SK-N-SH (cell line): ENCODE measurements around the gene NIPAL4. TPM values are rescaled to one million over a fixed set of nuclear protein-coding genes. Genes with fewer than 3 reads are reported as not detected.

Source experiments
- CTCF ChIA-PET: fragments of 300-600, 350-600 bp; formaldehyde crosslinking; extraction: SDS; loops from one replicate; lab custom pipeline; 2021; lab: Yijun Ruan, JAX
- POLR2A ChIA-PET: fragments of 350-600 bp; sonication (Branson Sonifier 250); formaldehyde crosslinking; extraction: SDS; loops from one replicate; lab custom pipeline; 2020; ENCODE audit warnings: antibody characterized with exemption, inconsistent platforms; lab: Yijun Ruan, JAX
- DNase-seq: peaks from one replicate; pipeline ENCODE4 v3.0.0; 2012
- H2AFZ ChIP-seq: fragments of 200-600 bp; sonication (generic); 2 replicates; pipeline ENCODE4 v1.8.1; 2016; ENCODE audit warnings: antibody characterized with exemption, mild to moderate bottlenecking, low read depth
- H3F3A ChIP-seq: fragments of 200-600 bp; sonication (generic); replicated peaks from 2 replicates; pipeline ENCODE3; 2016; ENCODE audit warnings: antibody characterized with exemption, mild to moderate bottlenecking; ENCODE audit not compliant: insufficient read depth
- H3K27ac ChIP-seq, 2 experiments: fragments of 200-500 bp in 1 of 2; fragments of 200-600 bp in 1 of 2; sonication (Bioruptor generic) in 1 of 2; sonication (generic), shearing (Covaris generic) in 1 of 2; 2 replicates each; pipeline versions ENCODE4 v1.5.1 to v1.6.1; 2014 to 2016; ENCODE audit warnings: low read depth in 2 of 2, inconsistent platforms in 1 of 2, low read length in 1 of 2, mild to moderate bottlenecking in 1 of 2, mixed read lengths in 1 of 2
- H3K27me3 ChIP-seq: fragments of 200-600 bp; sonication (generic), shearing (Covaris generic); 2 replicates; pipeline ENCODE4 v1.6.1; 2016; ENCODE audit warnings: mixed run types; ENCODE audit not compliant: insufficient read depth
- H3K36me3 ChIP-seq, 2 experiments: fragments of 200-500 bp in 1 of 2; fragments of 200-600 bp in 1 of 2; sonication (Bioruptor generic) in 1 of 2; sonication (generic) in 1 of 2; replicated peaks in 1 of 2; 2 replicates each; pipeline versions ENCODE3 to v1.5.1; 2014 to 2016; ENCODE audit warnings: low read length in 1 of 2, mild to moderate bottlenecking in 1 of 2; ENCODE audit not compliant: insufficient read depth in 2 of 2, control insufficient read depth in 1 of 2
- H3K4me1 ChIP-seq, 2 experiments: fragments of 200-500 bp in 1 of 2; fragments of 200-600 bp in 1 of 2; sonication (Bioruptor generic) in 1 of 2; sonication (generic), shearing (Covaris generic) in 1 of 2; 2 replicates each; pipeline versions ENCODE4 v1.5.1 to v1.6.1; 2014 to 2016; ENCODE audit warnings: low read depth in 1 of 2, low read length in 1 of 2, mixed run types in 1 of 2; ENCODE audit not compliant: insufficient read depth in 2 of 2, control insufficient read depth in 1 of 2
- H3K4me2 ChIP-seq: fragments of 200-600 bp; sonication (generic), shearing (Covaris generic); 2 replicates; pipeline ENCODE4 v1.6.1; 2017; ENCODE audit warnings: mixed run types
- H3K4me3 ChIP-seq, 2 experiments: fragments of 200-500 bp in 1 of 2; fragments of 200-600 bp in 1 of 2; sonication (Bioruptor generic) in 1 of 2; sonication (generic), shearing (Covaris generic) in 1 of 2; 2 replicates each; pipeline versions ENCODE4 v1.5.1 to v1.8.1; 2014 to 2016; ENCODE audit warnings: low read depth in 2 of 2, inconsistent platforms in 1 of 2, low read length in 1 of 2, mild to moderate bottlenecking in 1 of 2, mixed read lengths in 1 of 2, moderate library complexity in 1 of 2
- H3K79me2 ChIP-seq: fragments of 200-600 bp; sonication (generic); 2 replicates; pipeline ENCODE4 v1.8.1; 2017; ENCODE audit warnings: mild to moderate bottlenecking; ENCODE audit not compliant: insufficient read depth
- H3K9ac ChIP-seq: fragments of 200-600 bp; sonication (generic); 2 replicates; pipeline ENCODE4 v1.6.1; 2017; ENCODE audit warnings: mixed run types
- H3K9me2 ChIP-seq: fragments of 200-600 bp; sonication (generic); 2 replicates; pipeline ENCODE4 v1.6.1; 2017; ENCODE audit warnings: mixed run types
- H3K9me3 ChIP-seq: fragments of 200-600 bp; sonication (generic); 2 replicates; pipeline ENCODE4 v1.6.1; 2017; ENCODE audit warnings: mixed run types, mild to moderate bottlenecking, moderate library complexity
- H4K20me1 ChIP-seq: fragments of 200-600 bp; sonication (generic); 2 replicates; pipeline ENCODE4 v1.6.1; 2017; ENCODE audit warnings: mild to moderate bottlenecking, mixed run types; ENCODE audit not compliant: insufficient read depth
- EZH2phosphoT487 ChIP-seq: fragments of 200-600 bp; sonication (generic); IDR thresholded peaks from 2 replicates; pipeline ENCODE4 v1.6.1; 2017; ENCODE audit warnings: low read depth, mixed run types, mild to moderate bottlenecking, antibody characterized with exemption, moderate library complexity, borderline replicate concordance
- FOSL2 ChIP-seq: IDR thresholded peaks from 2 replicates; pipeline ENCODE4 v1.4.0; 2012; ENCODE audit warnings: low read depth, mild to moderate bottlenecking, moderate library complexity, borderline replicate concordance
- FOXJ3 ChIP-seq: sonication (generic); formaldehyde crosslinking; IDR thresholded peaks from 2 replicates; pipeline ENCODE4 v1.5.1; 2020; ENCODE audit warnings: mild to moderate bottlenecking, missing genetic modification reagents
- FOXM1 ChIP-seq: IDR thresholded peaks from 2 replicates; pipeline ENCODE4 v1.4.0; 2012; ENCODE audit warnings: low read depth, mild to moderate bottlenecking
- GABPA ChIP-seq: IDR thresholded peaks from 2 replicates; pipeline ENCODE4 v1.4.0; 2012; ENCODE audit warnings: low read depth, mild to moderate bottlenecking
- JUND ChIP-seq: IDR thresholded peaks from 2 replicates; pipeline ENCODE4 v1.4.0; 2012
- POLR2AphosphoS5 ChIP-seq: IDR thresholded peaks from 2 replicates; pipeline ENCODE4 v1.6.1; 2012; ENCODE audit warnings: low read depth, low read length
- RCOR1 ChIP-seq: fragments of 150-350 bp; IDR thresholded peaks from 2 replicates; pipeline ENCODE4 v1.6.1; 2017; ENCODE audit warnings: antibody characterized with exemption, low read length
- RFX5 ChIP-seq: IDR thresholded peaks from 2 replicates; pipeline ENCODE4 v1.6.1; 2012; ENCODE audit warnings: mild to moderate bottlenecking, improper control_type of control experiment, low read length
- RXRA ChIP-seq: IDR thresholded peaks from 2 replicates; pipeline ENCODE4 v1.4.0; 2012; ENCODE audit warnings: low read depth, mild to moderate bottlenecking, borderline replicate concordance
- SIN3A ChIP-seq: IDR thresholded peaks from 2 replicates; pipeline ENCODE4 v1.6.1; 2012; ENCODE audit warnings: low read depth, mild to moderate bottlenecking, low read length, moderate library complexity, borderline replicate concordance
- TAF1 ChIP-seq: IDR thresholded peaks from 2 replicates; pipeline ENCODE4 v1.6.1; 2012; ENCODE audit warnings: low read depth, mild to moderate bottlenecking, low read length, moderate library complexity, borderline replicate concordance
- TCF12 ChIP-seq: IDR thresholded peaks from 2 replicates; pipeline ENCODE4 v1.4.0; 2012
- TEAD4 ChIP-seq: IDR thresholded peaks from 2 replicates; pipeline ENCODE4 v1.4.0; 2012; ENCODE audit warnings: mild to moderate bottlenecking, borderline replicate concordance; ENCODE audit not compliant: insufficient read depth
- YY1 ChIP-seq: IDR thresholded peaks from 2 replicates; pipeline ENCODE4 v1.4.0; 2012; ENCODE audit warnings: low read depth, mild to moderate bottlenecking
- ZBTB33 ChIP-seq: IDR thresholded peaks from 2 replicates; pipeline ENCODE4 v1.4.0; 2012; ENCODE audit warnings: low read depth, borderline replicate concordance
- WGBS: methylation state at CpG from one replicate; pipeline ENCODE4 v1.1.6; 2017; ENCODE audit warnings: low lambda C conversion rate; 5-methylcytosine and 5-hydroxymethylcytosine counted together
- polyA plus RNA-seq, 3 experiments: library from polyadenylated mRNA; depleted of rRNA; stranded (reverse); fragments of >200 nt; gene quantifications; 2 replicates each; pipeline ENCODE4 v1.2.3, GENCODE V29; 2012
- TF ChIP-seq, protein P1 (sequence below): IDR thresholded peaks from 2 replicates; pipeline ENCODE4 v1.4.0; 2012; ENCODE audit warnings: low read depth, borderline replicate concordance
- TF ChIP-seq, protein P2 (sequence below): fragments of 150-350 bp; IDR thresholded peaks from 2 replicates; pipeline ENCODE4 v1.6.1; 2017; ENCODE audit warnings: antibody characterized with exemption, low read length, low read depth, borderline replicate concordance

Gene NIPAL4
- polyA plus RNA-seq, 1 of the 3 experiments (the other 2 are of a cell fraction), result 2.3 TPM

DNA sequence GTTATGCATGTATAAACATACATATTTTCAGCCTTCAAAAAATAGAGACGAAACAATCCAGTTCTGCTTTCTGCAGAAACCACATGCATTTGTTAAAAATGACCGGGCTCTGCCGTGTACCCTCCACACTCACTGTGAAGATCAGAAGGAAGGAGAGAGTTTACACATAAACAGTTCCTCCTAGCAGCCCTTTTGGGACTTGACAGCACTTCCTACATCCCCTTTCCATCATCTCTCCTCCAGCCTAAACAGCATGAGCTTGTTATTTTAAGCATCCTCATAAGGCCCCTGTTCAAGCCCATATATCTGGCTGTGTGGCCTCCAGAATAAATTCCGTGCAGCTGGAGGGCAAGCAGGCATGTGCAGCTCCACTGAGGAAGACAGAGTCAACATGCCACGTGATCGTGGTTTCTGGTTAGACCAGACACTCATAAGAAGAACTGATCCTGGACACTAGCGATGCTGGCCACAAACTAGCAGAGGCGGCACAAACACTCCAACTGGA is 42.2 kb downstream of the NIPAL4 start:
- H3K27ac ChIP-seq, result no peak overlapping the region

DNA sequence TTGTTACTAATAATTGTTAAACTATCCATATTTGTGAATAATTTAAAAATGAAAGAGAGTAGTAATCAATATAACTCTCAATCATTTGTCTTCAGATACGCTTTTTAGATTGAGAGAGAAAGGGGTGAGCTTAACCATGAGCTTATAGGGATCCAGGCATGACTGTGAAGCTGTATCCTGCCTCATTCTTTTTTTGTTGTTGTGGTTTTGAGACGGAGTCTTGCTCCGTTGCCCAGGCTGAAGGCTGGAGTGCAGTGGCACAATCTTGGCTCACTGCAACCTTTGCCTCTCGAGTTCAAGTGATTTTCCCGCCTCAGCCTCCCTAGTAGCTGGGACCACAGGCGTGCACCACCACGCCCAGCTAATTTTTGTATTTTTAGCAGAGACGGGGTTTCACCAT is 44.0 kb downstream of the NIPAL4 start:
- Histone ChIP-seq H3K27ac (no peak overlapping the region), H3K9ac (no peak overlapping the region), H4K20me1 (no peaks in the 10 kb centered on the region; the same call in 1 of the 2 replicates), H3F3A (peaks cover 6% of the 10 kb centered on the region), H3K79me2 (peaks cover 83% of the 10 kb centered on the region), H2AFZ (no peak overlapping the region), H3K4me3 (no peak overlapping the region), H3K9me2 (no peaks in the 10 kb centered on the region), H3K4me1 (peaks cover 0 to 3% of the 10 kb centered on the region in 2 experiments; a peak in 1 of 4 replicates), H3K27me3 (no peaks in the 10 kb centered on the region), H3K9me3 (no peaks in the 10 kb centered on the region), H3K4me2 (no peak overlapping the region), H3K36me3 (peaks cover 58 to 83% of the 10 kb centered on the region in 2 experiments)
- ChIA-PET CTCF (no interaction called here), POLR2A (no interaction called here)
- no peak for DNase-seq
- WGBS, result 82% methylated on average over 8 of the region's 8 CpGs
- no peak for TF ChIP-seq TAF1
- TF ChIP-seq EZH2phosphoT487, result no peak
- TF ChIP-seq FOXM1, result no peak
- no peak for TF ChIP-seq RXRA

More for the DNA sequence above, 42.2 kb downstream of the NIPAL4 start:
- Histone ChIP-seq H3K9ac (no peak overlapping the region), H3K4me3 (no peak overlapping the region), H3K36me3 (peaks cover 52 to 81% of the 10 kb centered on the region in 2 experiments), H3K4me2 (no peak overlapping the region), H2AFZ (no peak overlapping the region), H3K79me2 (peaks cover 66% of the 10 kb centered on the region), H3K9me3 (no peaks in the 10 kb centered on the region), H3K27me3 (no peaks in the 10 kb centered on the region), H3K9me2 (no peaks in the 10 kb centered on the region), H3F3A (peaks cover 6% of the 10 kb centered on the region), H4K20me1 (no peaks in the 10 kb centered on the region; the same call in 1 of the 2 replicates), H3K4me1 (peaks cover 0 to 14% of the 10 kb centered on the region in 2 experiments; a peak in 1 of 4 replicates)
- ChIA-PET POLR2A (no interaction called here), CTCF (no interaction called here)
- DNase-seq, result no peak
- TF ChIP-seq JUND (no peak), FOXM1 (no peak), TEAD4 (no peak), RCOR1 (no peak), TCF12 (no peak), FOXJ3 (CRISPR knock-in tag) (no peak)
- TF ChIP-seq, protein P1, sequence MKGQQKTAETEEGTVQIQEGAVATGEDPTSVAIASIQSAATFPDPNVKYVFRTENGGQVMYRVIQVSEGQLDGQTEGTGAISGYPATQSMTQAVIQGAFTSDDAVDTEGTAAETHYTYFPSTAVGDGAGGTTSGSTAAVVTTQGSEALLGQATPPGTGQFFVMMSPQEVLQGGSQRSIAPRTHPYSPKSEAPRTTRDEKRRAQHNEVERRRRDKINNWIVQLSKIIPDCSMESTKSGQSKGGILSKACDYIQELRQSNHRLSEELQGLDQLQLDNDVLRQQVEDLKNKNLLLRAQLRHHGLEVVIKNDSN, result no peak
- WGBS, result 91% methylated on average over 8 of the region's 8 CpGs

DNA sequence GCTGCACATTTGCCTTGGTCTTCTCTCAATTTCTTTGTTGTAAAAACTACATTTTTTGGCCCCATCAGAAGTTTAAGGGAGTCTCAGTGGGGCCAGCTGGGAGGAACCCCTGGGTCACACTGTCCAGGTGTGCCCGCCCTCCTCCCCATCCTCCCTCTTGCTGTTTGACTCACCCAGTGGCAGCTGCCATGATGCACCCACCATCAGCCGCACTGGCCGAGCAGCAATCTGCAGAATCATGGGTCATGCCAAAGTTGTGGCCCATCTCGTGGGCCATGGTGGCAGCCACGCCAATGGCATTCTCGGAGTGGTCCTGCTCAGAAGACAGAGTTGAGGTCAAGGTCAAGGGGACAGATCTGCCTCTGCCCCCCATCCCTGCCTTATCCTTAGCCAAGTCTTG is 45.5 kb downstream of the NIPAL4 start:
- no peak overlapping the region for H3K4me2 ChIP-seq
- no peak overlapping the region for H2AFZ ChIP-seq
- peaks cover 2% of the 10 kb centered on the region for H3F3A ChIP-seq
- H3K9me3 ChIP-seq, result no peaks in the 10 kb centered on the region
- no peaks in the 10 kb centered on the region; the same call in 1 of the 2 replicates for H4K20me1 ChIP-seq
- no peaks in the 10 kb centered on the region for H3K27me3 ChIP-seq
- no peaks in the 10 kb centered on the region; a peak in 1 of 4 replicates for H3K4me1 ChIP-seq
- POLR2A ChIA-PET, result no interaction called here
- H3K79me2 ChIP-seq, result peaks cover 91% of the 10 kb centered on the region
- DNase-seq, result no peak
- CTCF ChIA-PET, result no interaction called here
- no peak overlapping the region for H3K9ac ChIP-seq
- 97% methylated on average over 4 of the region's 6 CpGs for WGBS
- no peak overlapping the region for H3K4me3 ChIP-seq
- H3K36me3 ChIP-seq, result peaks cover 60 to 84% of the 10 kb centered on the region in 2 experiments
- H3K9me2 ChIP-seq, result no peaks in the 10 kb centered on the region
- no peak overlapping the region for H3K27ac ChIP-seq
- no peak for TF ChIP-seq FOXM1
- TF ChIP-seq, protein P2, sequence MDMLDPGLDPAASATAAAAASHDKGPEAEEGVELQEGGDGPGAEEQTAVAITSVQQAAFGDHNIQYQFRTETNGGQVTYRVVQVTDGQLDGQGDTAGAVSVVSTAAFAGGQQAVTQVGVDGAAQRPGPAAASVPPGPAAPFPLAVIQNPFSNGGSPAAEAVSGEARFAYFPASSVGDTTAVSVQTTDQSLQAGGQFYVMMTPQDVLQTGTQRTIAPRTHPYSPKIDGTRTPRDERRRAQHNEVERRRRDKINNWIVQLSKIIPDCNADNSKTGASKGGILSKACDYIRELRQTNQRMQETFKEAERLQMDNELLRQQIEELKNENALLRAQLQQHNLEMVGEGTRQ, result no peak
- TF ChIP-seq RCOR1, result no peak
- no peak for TF ChIP-seq SIN3A
- no peak for TF ChIP-seq RFX5
- TF ChIP-seq ZBTB33, result no peak
- TF ChIP-seq YY1, result no peak
- no peak for TF ChIP-seq POLR2AphosphoS5
- no peak for TF ChIP-seq GABPA
- no peak for TF ChIP-seq FOXJ3 (CRISPR knock-in tag)
- TF ChIP-seq FOSL2, result no peak
- TF ChIP-seq TAF1, result no peak
